ENCODE results near the gene DCT.

DNA sequence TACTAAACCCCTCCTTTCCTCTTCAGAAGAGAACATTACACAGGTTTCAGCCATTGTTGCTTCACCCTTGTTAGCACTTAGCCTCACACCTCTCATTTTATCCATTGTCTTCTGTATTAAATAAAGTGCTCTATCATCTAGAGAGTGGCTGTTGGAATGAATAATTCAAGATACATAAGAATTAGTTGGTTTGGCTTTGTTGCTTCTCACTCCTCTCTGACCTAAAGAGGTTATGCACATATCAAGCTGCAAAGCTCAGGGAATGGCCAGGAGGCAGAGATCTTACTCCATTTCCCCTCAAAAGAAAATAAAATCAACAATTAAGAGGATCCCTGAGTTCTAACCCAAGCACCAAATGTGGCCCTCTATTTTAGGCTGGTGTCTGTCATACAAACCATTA is 79.7 kb downstream of the DCT start:
- TF ChIP-seq, protein P1, sequence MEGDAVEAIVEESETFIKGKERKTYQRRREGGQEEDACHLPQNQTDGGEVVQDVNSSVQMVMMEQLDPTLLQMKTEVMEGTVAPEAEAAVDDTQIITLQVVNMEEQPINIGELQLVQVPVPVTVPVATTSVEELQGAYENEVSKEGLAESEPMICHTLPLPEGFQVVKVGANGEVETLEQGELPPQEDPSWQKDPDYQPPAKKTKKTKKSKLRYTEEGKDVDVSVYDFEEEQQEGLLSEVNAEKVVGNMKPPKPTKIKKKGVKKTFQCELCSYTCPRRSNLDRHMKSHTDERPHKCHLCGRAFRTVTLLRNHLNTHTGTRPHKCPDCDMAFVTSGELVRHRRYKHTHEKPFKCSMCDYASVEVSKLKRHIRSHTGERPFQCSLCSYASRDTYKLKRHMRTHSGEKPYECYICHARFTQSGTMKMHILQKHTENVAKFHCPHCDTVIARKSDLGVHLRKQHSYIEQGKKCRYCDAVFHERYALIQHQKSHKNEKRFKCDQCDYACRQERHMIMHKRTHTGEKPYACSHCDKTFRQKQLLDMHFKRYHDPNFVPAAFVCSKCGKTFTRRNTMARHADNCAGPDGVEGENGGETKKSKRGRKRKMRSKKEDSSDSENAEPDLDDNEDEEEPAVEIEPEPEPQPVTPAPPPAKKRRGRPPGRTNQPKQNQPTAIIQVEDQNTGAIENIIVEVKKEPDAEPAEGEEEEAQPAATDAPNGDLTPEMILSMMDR (conservative IDR thresholded peaks at IDR 0.05; ENCODE audit: low read depth, low read length), result no peak
- TF ChIP-seq, protein P2, sequence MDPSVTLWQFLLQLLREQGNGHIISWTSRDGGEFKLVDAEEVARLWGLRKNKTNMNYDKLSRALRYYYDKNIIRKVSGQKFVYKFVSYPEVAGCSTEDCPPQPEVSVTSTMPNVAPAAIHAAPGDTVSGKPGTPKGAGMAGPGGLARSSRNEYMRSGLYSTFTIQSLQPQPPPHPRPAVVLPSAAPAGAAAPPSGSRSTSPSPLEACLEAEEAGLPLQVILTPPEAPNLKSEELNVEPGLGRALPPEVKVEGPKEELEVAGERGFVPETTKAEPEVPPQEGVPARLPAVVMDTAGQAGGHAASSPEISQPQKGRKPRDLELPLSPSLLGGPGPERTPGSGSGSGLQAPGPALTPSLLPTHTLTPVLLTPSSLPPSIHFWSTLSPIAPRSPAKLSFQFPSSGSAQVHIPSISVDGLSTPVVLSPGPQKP (IDR thresholded peaks at IDR 0.05; ENCODE audit: borderline replicate concordance, low read depth, low read length), result no peak
- TF ChIP-seq BHLHE40 (IDR thresholded peaks at IDR 0.05; ENCODE audit: low read depth, low read length) (no peak), NFE2L2 (IDR thresholded peaks at IDR 0.05; ENCODE audit: low read depth, low read length) (no peak), MAZ (IDR thresholded peaks at IDR 0.05; ENCODE audit: borderline replicate concordance, low read depth, low read length) (no peak), POLR2A (IDR thresholded peaks at IDR 0.05; ENCODE audit: low read depth, low read length) (no peak), CEBPB (IDR thresholded peaks at IDR 0.05; ENCODE audit: low read depth, low read length) (no peak)
- TF ChIP-seq, protein P3, sequence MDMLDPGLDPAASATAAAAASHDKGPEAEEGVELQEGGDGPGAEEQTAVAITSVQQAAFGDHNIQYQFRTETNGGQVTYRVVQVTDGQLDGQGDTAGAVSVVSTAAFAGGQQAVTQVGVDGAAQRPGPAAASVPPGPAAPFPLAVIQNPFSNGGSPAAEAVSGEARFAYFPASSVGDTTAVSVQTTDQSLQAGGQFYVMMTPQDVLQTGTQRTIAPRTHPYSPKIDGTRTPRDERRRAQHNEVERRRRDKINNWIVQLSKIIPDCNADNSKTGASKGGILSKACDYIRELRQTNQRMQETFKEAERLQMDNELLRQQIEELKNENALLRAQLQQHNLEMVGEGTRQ (IDR thresholded peaks at IDR 0.05; ENCODE audit: low read depth, low read length), result no peak

Data from IMR-90 (cell line).